ENCODE results near the gene DPT. TPM values are rescaled to one million over a fixed set of nuclear protein-coding genes. Genes with fewer than 3 reads are reported as not detected.
A peak's percentile ranks its signal among the peaks of the same experiment; 100 is the strongest.

DPT gene
- total RNA-seq, 4 donors from 2014 or later = 95.3 to 190 (median 138) TPM

DNA sequence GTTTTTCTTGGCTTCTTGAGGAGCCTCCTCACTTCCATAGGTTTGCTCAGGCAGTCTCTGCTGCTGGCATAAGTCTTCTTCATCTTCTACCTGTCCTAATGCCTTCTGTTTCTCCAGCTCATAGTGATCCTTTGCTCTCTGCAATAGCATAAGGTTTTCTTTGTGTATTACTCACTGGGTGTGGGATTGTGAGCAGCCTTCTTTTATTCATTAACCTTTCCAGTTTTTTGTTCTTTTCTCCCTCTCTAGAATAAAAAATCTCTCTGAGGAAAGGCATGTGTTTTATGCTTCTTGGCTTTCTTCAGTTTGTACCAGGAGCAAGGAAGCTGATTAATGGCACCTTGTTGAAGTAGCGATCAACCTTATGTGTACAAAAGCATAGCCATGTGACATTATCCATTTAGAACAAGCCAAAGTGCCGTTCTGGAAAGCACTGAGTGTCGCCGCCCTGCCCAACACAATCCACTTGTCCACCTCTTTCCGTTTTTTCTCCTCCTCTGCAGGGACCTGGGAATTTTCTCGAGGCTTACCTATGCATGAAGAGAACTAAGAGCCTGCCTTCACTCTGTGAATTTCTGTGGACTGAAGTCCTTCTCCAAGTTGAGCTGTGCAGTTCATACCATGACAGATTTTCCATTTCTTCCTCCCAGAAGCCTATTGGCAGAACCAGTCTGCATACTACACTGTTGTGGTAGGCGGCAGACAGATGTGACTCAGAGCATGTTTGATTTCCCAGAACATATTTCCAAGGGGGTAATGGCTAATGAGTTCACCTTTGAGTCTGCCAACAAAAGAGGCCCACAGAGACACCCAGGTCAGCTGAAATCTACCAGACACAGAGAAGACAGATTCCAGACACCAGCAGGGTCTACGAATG is 39.0 kb downstream of the DPT start:
- peak overlapping the region in 1 of 4 donors; percentile 8 for H3K27ac ChIP-seq (replicated peaks in 1 of 4)
- peaks cover 0 to 36% (median 34%) of the 10 kb centered on the region in 4 donors for H3K4me1 ChIP-seq
- intact Hi-C loops (cut with DNase I) = no loop called here
- TF ChIP-seq EP300 (IDR thresholded peaks at IDR 0.05) = no peak
- TF ChIP-seq POLR2AphosphoS5 (IDR thresholded peaks at IDR 0.05) = no peak
- no peak overlapping the region for H3K4me3 ChIP-seq
- no peaks in the 10 kb centered on the region for H3K27me3 ChIP-seq
- 60% methylated on average over 8 of the region's 8 CpGs for WGBS
- DNase-seq (ENCODE audit: extremely low spot score) = no peak
- no peaks in the 10 kb centered on the region for H3K9me3 ChIP-seq
- H3K36me3 ChIP-seq = no peaks in the 10 kb centered on the region

GRCh38 chr1:168689327-168689657 is 39.7 kb downstream of the DPT start:
- Histone ChIP-seq H3K4me1 (peaks cover 0 to 31% (median 30%) of the 10 kb centered on the region in 4 donors), H3K27ac (replicated peaks in 1 of 4) (peak overlapping the region in 1 of 4 donors; percentile 8), H3K27me3 (no peaks in the 10 kb centered on the region), H3K4me3 (no peak overlapping the region), H3K9me3 (no peaks in the 10 kb centered on the region), H3K36me3 (no peaks in the 10 kb centered on the region)
- WGBS = 97% methylated on average over 2 of the region's 2 CpGs
- TF ChIP-seq POLR2AphosphoS5 (IDR thresholded peaks at IDR 0.05) (no peak), CTCF (IDR thresholded peaks at IDR 0.05) (no peak), POLR2A (IDR thresholded peaks at IDR 0.05; ENCODE audit: low read depth) (no peak), EP300 (IDR thresholded peaks at IDR 0.05) (no peak)
- intact Hi-C loops (cut with DNase I) = no loop called here
- no peak for DNase-seq (ENCODE audit: extremely low spot score)

GRCh38 chr1:168688644-168689326 is 40.2 kb downstream of the DPT start:
- no peaks in the 10 kb centered on the region for H3K27me3 ChIP-seq
- no peak for DNase-seq (ENCODE audit: extremely low spot score)
- H3K4me1 ChIP-seq = peaks cover 0 to 27% (median 25%) of the 10 kb centered on the region in 4 donors
- 19% methylated on average over 5 of the region's 5 CpGs for WGBS
- no peak overlapping the region for H3K4me3 ChIP-seq
- no peaks in the 10 kb centered on the region for H3K9me3 ChIP-seq
- H3K27ac ChIP-seq (replicated peaks in 1 of 4) = peak overlapping the region in 1 of 4 donors; percentile 8
- TF ChIP-seq CTCF (IDR thresholded peaks at IDR 0.05) (no peak), POLR2A (IDR thresholded peaks at IDR 0.05; ENCODE audit: low read depth) (no peak), POLR2AphosphoS5 (IDR thresholded peaks at IDR 0.05) (no peak), EP300 (IDR thresholded peaks at IDR 0.05) (no peak)
- H3K36me3 ChIP-seq = no peaks in the 10 kb centered on the region
- intact Hi-C loops (cut with DNase I) = no loop called here

GRCh38 chr1:168687816-168688215 is 41.2 kb downstream of the DPT start:
- WGBS = 89% methylated on average over 4 of the region's 4 CpGs
- Histone ChIP-seq H3K4me3 (no peak overlapping the region), H3K4me1 (peaks cover 0 to 23% (median 21%) of the 10 kb centered on the region in 4 donors), H3K27ac (replicated peaks in 1 of 4) (no peak overlapping the region), H3K9me3 (no peaks in the 10 kb centered on the region), H3K27me3 (no peaks in the 10 kb centered on the region), H3K36me3 (no peaks in the 10 kb centered on the region)
- TF ChIP-seq POLR2A (IDR thresholded peaks at IDR 0.05; ENCODE audit: low read depth) = no peak
- no peak for TF ChIP-seq CTCF (IDR thresholded peaks at IDR 0.05)
- no peak for TF ChIP-seq EP300 (IDR thresholded peaks at IDR 0.05)
- TF ChIP-seq POLR2AphosphoS5 (IDR thresholded peaks at IDR 0.05) = no peak
- intact Hi-C loops (cut with DNase I) = no loop called here
- DNase-seq (ENCODE audit: extremely low spot score) = no peak

DNA sequence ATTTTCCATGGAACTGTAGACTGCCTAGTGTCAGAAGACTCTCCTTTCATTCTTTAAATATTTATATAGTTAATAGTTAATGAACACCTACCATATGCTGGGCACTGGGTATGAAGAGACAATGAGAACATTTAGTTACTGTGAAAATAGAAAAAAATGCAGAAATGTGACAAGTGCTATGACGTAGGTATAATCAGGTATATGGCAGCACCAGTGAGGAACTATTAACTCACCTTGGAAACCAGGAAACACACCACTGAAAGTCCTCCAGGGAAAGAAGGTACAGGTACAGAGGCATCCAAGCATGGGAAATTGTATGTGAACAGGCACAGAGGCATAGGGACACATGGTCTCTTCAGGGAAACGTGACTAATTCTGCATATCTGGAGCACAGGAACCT is 42.3 kb downstream of the DPT start:
- WGBS = 98% methylated on average over 2 of the region's 2 CpGs
- no peak overlapping the region for H3K4me3 ChIP-seq

More for the DNA sequence above, 42.3 kb downstream of the DPT start:
- intact Hi-C loops (cut with DNase I) = no loop called here
- H3K36me3 ChIP-seq = no peaks in the 10 kb centered on the region
- no peaks in the 10 kb centered on the region for H3K27me3 ChIP-seq
- H3K9me3 ChIP-seq = no peaks in the 10 kb centered on the region
- no peak overlapping the region for H3K27ac ChIP-seq (replicated peaks in 1 of 4)
- TF ChIP-seq POLR2AphosphoS5 (IDR thresholded peaks at IDR 0.05) (no peak), EP300 (IDR thresholded peaks at IDR 0.05) (no peak), CTCF (IDR thresholded peaks at IDR 0.05) (no peak), POLR2A (IDR thresholded peaks at IDR 0.05; ENCODE audit: low read depth) (no peak)
- no peak for DNase-seq (ENCODE audit: extremely low spot score)
- peaks cover 0 to 23% (median 21%) of the 10 kb centered on the region in 4 donors for H3K4me1 ChIP-seq
